GM12891 (cell line): ENCODE results near the gene GLIPR2.

Experiments
- PAX5 ChIP-seq: IDR thresholded peaks from 2 replicates; pipeline ENCODE4 v1.6.1; 2011; ENCODE audit warnings: low read length, moderate library complexity, mild to moderate bottlenecking; ENCODE audit not compliant: insufficient read depth, severe bottlenecking
- POLR2A ChIP-seq: IDR thresholded peaks from 2 replicates; pipeline ENCODE4 v1.6.1; 2011; ENCODE audit warnings: low read depth, low read length, control low read depth
- POLR2AphosphoS5 ChIP-seq: IDR thresholded peaks from 2 replicates; pipeline ENCODE4 v1.6.1; 2011; ENCODE audit warnings: low read depth, low read length, control low read depth
- TAF1 ChIP-seq: IDR thresholded peaks from 2 replicates; pipeline ENCODE4 v1.6.1; 2011; ENCODE audit warnings: low read depth, low read length, control low read depth

- no peak for TF ChIP-seq POLR2A
- TF ChIP-seq POLR2AphosphoS5, result no peak
- TF ChIP-seq TAF1, result no peak
- TF ChIP-seq PAX5, result no peak
Observed at GRCh38 chr9:36169166-36169565, 32.6 kb downstream of the GLIPR2 start, which contains the start of gene CCIN.
